Right ventricle myocardium superior (tissue), 1 donor: ENCODE measurements around the gene NCOA3. TPM values are rescaled to one million over a fixed set of nuclear protein-coding genes. Genes with fewer than 3 reads are reported as not detected.
A peak's percentile ranks its signal among the peaks of the same experiment; 100 is the strongest.
"Not testable (repeated sequence)": the region's sequence is repeated elsewhere in the genome, so short reads cannot be mapped to it uniquely, and the experiment has no call there.

Experiments used
- ATAC-seq: fragments of 200-7000 bp; cut with Tn5 transposase; one replicate; pipeline ENCODE4 v1.9.1; 2020; ENCODE audit warnings: mild to moderate bottlenecking; ENCODE audit not compliant: poor library complexity
- DNase-seq: peaks from one replicate; pipeline ENCODE4 v3.0.0-alpha.2; 2020
- intact Hi-C: fragments of 100-400 bp; cut with DNase I; formaldehyde crosslinking; loops from one replicate; pipeline ENCODE4 v1.11.2; 2022
- total RNA-seq: library from RNA; stranded (reverse); fragmentation: NEBNext Ultra II Directional; extraction: Animal tissue kit (Norgen Biotek cat#: 25700); gene quantifications from one replicate; pipeline ENCODE4 v1.2.1, GENCODE V29; 2021
- donor health status: DM: no; HTN: yes; CAD: no; lungs with severe emphysema.

The NCOA3 gene
- total RNA-seq, 1 donor from 2014 or later: 19.1 TPM

DNA sequence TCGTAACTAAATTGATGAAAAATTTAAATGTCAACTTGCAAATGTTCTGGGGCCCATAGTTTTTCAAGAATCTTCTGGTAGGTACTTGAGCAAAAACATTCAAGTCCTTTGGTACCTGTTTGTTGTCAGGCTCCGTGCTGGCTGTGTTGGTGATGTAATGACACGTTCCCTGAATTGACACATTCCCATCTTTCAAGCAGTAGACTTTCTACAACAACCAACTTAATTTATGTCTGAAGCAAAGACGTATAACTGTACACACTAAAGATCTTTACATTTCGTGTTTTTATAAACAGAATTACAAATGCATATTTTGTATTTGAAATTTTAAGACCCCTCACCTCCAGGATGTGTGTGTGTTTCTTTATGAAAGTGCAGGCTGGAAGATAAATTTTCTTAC is 49.5 kb downstream of the NCOA3 start:
- ATAC-seq: no peak
- DNase-seq: no peak
- intact Hi-C loops: no loop called here

DNA sequence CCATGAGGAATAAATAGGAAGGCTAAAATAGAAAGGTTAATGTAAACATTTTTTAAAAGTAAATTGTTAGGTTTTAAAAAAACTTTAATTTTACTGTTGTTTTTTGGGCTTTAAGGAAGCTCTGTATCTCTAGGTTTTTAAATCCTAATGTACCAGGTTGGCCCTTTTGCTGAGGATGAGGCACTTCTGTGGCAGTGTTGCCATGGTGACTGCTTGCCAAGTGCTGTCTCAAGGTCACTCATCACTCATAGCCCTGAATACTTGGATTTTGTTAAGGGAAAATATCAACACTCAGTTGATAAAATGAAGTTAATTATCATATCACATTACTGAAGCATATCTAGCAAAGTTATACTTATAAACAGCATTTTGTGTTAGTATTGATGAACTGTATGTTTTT is 50.2 kb downstream of the NCOA3 start:
- DNase-seq: no peak
- intact Hi-C loops: no loop called here
- no peak for ATAC-seq

DNA sequence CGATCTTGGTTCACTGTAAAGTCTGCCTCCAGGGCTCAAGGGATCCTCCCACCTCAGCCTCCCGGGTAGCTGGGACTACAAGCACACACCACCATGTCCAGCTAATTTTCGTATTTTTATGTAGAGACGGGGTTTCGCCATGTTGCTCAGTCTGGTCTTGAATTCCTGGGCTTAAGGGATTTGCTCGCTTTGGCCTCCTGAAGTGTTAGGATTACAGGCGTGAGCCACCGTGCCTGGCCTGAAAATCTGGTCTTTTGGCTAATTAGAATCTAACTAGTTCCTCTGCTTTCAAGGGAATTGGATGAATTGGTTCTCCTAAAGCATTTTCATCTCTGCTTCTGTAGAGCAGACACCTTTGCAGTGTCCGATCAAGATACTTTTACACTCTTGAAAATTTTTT is 51.3 kb downstream of the NCOA3 start:
- intact Hi-C loops: no loop called here
- ATAC-seq (no peak), DNase-seq (no peak)

DNA sequence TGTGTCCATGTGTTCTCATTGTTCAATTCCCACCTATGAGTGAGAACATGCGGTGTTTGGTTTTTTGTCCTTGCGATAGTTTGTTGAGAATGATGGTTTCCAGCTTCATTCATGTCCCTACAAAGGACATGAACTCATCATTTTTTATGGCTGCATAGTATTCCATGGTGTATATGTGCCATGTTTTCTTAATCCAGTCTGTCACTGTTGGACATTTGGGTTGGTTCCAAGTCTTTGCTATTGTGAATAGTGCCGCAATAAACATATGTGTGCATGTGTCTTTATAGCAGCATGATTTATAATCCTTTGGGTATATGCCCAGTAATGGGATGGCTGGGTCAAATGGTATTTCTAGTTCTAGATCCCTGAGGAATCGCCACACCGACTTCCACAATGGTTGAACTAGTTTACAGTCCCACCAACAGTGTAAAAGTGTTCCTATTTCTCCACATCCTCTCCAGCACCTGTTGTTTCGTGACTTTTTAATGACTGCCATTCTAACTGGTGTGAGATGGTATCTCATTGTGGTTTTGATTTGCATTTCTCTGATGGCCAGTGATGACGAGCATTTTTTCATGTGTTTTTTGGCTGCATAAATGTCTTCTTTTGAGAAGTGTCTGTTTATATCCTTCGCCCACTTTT is 52.0 kb downstream of the NCOA3 start:
- intact Hi-C loops, DNase-seq, ATAC-seq: not testable (repeated sequence)

DNA sequence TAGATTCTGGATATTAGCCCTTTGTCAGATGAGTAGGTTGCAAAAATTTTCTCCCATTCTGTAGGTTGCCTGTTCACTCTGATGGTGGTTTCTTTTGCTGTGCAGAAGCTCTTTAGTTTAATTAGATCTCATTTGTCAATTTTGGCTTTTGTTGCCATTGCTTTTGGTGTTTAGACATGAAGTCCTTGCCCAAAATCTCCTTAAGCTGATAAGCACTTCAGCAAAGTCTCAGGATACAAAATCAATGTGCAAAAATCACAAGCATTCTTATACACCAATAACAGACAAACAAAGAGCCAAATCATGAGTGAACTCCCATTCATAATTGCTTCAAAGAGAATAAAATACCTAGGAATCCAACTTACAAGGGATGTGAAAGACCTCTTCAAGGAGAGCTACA is 52.6 kb downstream of the NCOA3 start:
- DNase-seq, intact Hi-C loops, ATAC-seq: not testable (repeated sequence)

DNA sequence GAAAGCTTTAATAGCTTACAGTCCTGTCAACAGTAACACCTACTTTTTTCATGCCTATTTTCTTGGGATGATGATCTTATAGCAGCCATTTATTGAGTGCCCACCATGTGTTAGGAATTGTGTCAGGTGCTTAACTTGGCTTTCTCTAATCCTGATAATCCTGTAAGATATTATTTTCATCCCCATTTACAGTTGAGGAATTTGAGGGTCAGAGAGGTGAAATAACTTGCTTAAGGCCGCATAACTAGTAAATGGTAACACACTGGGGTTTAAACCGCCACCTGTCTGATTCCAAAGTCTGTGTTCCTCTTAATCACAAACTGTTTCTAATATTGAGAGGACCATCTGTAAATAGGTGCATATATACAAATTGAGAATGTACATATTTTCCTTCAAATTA is 55.5 kb downstream of the NCOA3 start:
- DNase-seq (no peak), ATAC-seq (no peak)
- intact Hi-C loops: no loop called here

DNA sequence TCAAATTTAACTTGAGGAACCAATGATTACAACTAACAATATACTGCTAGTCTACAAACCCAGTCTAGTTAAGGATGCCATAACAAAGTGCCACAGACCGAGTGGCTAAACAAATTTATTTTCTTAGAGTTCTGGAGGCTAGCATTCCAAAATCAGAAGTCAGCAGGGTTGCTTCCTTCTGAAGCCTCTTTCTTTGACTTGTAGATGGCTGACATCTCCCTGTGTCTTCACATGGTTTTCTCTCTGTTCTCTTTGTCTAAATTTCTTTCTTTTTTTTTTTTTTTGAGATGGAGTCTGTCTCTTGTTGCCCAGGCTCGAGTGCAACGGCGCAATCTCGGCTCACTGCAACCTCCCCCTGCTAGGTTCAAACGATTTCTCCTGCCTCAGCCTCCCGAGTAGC is 56.1 kb downstream of the NCOA3 start:
- intact Hi-C loops: no loop called here
- ATAC-seq (no peak), DNase-seq (no peak)

DNA sequence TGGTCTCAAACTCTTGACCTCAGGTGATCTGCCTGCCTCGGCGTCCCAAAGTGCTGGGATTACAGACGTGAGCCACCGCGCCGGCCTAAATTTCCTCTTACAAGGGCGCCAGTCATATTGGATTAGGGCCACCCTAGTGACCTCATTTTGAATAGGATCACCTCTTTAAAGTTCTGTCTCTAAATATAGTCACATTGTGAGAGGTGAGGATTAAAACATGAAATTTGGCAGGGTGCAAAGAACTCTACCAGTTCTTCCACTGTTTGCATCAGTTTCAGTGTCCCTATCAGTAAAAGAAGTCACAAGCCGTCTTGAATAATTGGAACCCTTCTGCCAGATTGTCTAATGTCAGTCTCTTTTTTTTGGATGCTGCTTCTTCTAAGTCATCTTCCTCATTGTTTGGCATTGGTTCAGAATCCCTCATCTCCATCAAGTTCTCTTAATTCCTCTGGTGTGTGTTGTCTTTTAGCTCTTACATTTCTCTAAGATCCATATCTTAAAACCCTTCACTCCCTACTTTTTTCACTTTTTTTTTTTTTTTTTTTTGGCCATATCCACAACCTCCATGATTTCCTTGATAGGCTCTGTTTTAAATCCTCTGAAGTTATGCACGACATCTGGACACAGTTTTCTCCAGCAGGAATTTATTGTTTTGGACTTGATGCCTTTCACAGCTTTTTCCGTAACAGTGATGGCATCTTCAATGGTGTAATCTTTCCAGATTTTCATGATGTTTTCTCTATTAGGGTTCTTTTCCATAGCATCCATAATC is 56.8 kb downstream of the NCOA3 start:
- no peak for DNase-seq
- peak; percentile 11 for ATAC-seq
- intact Hi-C loops: no loop called here

DNA sequence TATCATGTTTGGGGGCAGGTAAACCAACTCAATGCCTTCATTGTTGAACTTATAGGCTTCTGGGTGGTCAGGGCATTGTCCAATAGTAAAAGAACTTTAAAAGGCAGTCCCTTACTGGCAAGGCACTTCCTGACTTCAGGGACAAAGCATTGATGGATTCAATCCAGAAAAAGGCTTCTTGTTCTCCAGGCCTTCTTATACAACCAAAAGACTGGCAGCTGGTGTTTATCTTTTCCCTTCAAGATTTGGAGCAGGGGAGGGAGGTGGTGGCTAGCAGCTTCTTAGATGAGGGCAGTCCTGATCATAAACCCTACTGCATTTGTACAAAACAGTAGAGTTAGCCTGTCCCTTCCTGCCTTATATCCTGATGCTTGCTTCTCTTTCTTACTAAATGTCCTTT is 57.5 kb downstream of the NCOA3 start:
- ATAC-seq (peak; percentile 25), DNase-seq (no peak)
- intact Hi-C loops: no loop called here

DNA sequence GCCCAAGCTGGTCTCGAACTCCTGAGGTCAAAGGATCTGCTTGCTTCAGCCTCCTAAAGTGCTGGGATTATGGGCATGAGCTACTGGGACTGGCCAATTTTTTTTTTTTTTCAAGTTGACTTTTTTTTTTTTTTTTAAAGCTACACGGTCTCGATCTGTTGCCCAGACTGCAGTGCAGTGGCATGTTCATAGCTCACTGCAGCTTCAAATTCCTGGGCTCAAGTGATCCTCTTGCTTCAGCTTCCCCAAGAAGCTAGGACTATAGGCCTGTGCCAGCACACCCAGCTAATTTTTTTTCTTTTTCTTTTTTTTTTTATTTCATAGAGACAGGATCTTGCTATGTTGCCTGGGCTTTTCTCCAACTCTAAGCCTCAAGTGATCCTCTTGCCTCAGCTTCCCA is 59.5 kb downstream of the NCOA3 start:
- intact Hi-C loops: no loop called here
- DNase-seq: no peak

DNA sequence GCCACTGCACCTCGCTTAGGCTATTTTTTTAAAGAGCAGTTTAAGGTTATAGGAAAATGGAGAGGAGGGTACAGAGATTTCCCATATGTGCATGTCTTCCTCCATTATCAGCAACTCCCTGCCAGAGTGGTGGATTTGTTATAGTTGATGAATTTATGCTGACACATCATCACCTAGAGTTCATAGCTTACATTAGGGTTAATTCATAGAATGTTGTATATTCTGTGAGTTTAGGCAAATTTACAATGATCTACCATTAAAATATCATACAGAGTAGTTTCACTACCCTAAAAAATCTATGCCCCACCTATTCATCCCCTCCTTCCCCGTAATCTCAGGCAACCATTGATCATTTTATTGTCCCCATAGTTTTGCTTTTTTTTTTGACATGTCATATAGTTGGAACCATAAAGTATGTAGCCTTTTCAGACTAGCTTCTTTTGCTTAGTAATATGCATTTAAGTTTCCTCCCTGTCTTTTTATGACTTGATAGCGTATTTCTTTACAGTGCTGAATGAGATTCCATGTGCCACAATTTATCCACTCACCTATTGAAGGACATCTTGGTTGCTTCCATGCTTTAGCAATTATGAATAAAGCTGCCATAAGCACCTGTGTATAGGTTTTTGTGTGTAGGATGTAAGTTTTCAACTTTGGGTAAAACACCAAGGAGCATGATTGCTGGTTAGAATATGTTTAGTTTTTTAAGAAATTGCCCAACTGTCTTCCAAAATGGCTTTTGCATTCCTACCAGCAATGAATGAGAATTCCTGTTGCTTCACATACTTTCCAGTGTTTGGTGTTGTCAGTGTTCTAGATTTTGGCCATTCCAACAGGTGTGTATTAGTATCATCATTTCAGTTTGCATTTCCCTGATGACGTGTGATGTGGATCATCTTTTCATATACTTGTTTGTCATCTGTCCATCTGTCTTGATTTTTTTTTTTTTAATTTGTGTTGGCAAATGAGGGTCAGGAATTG is 60.2 kb downstream of the NCOA3 start:
- ATAC-seq (no peak), DNase-seq (no peak)
- intact Hi-C loops: no loop called here

More for the DNA sequence above, 59.5 kb downstream of the NCOA3 start:
- peak; percentile 61 for ATAC-seq

DNA sequence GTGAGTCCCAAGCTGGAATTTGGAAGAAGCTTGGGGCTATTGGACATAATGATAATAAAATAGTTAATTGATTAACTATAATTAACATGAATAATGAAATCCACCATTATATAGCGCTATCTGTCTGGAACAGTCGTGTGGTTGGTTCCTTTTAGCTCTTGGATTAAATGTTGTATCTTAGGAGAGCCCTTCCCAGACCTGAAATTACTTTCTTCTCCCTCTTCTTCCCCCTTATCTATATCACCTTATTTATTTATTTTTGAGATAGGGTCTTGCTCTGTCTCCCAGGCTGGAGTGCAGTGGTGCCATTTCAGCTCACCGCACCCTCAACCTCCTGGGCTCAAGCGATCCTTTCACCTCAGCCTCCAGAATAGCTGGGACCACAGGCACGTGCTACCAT is 64.6 kb downstream of the NCOA3 start:
- intact Hi-C loops: no loop called here
- no peak for DNase-seq
- no peak for ATAC-seq

DNA sequence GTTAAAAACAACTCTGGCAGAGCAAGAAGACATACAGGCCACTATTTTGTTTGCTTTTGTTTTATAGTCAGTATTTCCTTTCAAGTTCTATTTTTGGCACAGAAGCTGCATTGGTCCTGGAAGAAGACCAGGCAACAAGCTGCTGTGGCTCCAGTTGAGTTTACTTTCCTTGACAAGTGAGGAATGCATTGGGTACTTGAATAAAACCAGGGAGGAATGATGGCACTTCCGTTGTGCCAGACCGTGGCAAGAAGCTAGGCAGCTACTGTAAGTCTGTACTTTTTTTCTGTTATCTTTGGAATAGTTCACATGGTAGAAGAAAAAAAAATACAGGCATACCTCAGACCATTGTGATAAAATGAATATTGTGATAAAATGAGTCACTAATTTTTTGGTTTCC is 66.3 kb downstream of the NCOA3 start:
- DNase-seq (no peak), ATAC-seq (peak; percentile 76)
- intact Hi-C loops: no loop called here

DNA sequence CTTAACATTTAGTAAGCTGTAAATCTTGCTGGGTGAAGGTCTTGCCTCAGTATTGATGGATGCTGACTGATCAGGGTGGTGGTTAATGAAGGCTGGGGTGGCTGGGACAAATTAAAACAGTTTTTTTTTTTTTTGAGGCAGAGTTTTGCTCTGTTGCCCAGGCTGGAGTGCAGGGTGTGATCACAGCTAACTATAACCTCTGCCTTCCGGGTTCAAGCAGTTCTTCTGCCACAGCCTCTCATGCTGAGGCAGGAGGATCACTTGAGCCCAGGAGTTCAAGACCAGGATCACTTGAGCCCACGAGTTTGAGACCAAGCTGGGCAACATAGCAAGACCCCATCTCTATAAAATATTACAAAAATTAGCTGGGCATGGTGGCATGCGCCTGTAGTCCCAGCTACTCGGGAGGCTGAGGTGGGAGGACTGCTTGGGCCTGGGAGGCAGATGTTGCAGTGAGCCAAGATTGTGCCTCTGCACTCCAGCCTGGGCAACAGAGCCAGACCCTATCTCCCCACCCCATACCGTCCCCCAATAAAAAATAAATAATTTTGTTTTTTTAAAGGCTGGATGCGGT is 67.2 kb downstream of the NCOA3 start:
- no peak for DNase-seq
- no peak for ATAC-seq
- intact Hi-C loops: no loop called here

DNA sequence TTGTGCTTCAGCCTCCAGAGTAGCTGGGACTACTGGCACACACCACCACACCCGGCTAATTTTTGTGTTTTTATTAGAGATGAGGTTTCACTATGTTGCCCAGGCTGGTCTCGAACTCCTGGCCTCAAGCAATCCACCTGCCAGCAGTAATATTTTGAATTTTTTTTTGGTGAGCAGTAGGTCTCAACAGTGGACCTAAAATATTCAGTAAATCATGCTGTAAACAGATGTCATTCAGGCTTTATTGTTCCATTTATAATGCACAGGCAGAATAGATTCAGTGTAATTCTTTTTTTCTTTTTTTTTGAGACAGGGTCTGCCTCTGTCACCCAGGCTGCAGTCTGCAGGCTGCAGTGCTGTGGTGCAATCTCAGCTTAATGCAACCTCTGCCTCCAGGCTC is 69.7 kb downstream of the NCOA3 start:
- no peak for DNase-seq
- intact Hi-C loops: no loop called here

DNA sequence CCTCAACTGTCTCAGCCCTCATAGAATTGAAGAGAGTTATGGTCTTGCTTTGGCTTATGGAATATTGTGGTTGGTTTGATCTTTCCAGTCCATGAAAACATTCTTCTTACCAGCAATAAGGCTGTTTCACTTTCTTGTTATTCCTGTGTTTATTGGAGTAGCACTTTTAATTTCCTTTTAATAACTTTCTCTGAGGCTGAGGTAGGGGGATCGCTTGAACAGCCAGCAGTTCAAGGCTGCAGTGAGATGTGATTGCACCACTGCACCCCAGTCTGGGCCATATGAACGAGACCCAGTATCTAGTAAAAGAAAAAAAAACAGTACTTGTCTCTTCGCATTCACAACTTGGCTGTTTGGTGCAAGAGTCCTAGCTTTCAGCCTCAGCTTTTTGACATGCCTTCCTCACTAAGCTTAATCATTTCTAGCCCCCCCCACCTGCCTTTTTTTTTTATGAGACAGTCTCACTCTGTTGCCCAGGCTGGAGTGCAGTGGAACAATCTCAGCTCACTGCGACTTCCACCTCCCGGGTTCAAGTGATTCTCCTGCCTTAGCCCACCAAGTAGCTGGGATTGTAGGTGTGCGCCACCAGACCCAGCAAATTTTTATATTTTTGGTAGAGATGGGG is 70.5 kb downstream of the NCOA3 start:
- DNase-seq: no peak
- intact Hi-C loops: no loop called here
- no peak for ATAC-seq

More for the DNA sequence above, 69.7 kb downstream of the NCOA3 start:
- ATAC-seq: no peak

DNA sequence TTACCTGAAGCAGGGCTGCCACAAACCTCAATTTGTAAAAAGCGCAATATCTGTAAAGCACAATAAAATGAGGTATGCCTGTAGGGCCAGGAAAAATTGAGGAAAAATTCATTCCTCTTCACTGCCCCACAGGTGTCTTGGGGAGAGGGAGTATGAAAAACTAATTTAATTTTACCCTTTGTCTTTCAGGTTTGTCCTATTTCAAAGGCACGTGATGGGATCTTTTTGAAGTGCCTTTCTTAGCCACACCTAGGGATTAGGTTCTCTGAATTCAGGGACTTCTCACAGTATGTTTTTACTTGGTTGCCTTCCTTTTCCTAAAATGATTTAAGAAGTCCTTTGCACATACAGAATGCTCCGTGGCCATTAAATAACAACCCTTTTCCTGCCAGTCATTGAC is 71.9 kb downstream of the NCOA3 start:
- intact Hi-C loops: no loop called here
- ATAC-seq (no peak), DNase-seq (no peak)

DNA sequence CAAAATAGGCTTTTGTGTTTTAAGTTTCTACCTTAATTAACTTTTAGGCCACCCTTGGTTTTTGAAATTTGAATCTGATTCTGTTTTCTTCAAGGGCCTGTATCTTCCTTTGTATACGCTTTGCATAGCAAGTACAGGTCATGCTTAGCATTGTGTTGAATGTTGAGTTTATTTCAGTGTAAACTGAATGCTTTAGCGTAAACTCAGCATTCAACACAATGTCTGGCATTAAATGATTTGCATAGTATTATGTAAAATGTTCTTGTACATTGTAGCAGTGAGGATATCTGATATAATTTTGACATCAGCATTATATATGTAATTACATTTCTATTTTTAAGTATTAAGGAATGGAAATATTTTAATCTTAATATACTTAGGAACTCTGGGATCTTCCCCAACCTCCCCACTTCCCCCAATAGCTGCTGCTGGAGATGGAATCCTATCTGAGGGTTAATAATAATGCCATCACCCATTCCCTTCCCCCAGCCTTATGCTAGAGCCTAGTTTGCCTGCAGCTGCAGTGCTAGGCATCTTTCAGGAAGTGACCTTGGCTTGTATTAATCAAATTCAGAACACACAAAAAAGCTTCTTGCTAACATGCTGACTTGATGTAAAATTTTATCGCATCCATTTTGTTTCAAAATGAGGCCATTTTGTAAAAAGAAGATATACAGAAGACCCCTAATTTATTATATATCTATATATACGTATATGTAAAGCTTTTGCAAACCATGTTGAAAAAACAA is 73.1 kb downstream of the NCOA3 start:
- intact Hi-C loops: no loop called here
- ATAC-seq (peak; percentile 46), DNase-seq (no peak)
